ENCODE results near the gene RNF213.

- TF ChIP-seq CTCF (IDR thresholded peaks at IDR 0.05; ENCODE audit: low read depth, low read length), result no peak
- no peak for TF ChIP-seq POLR2A (IDR thresholded peaks at IDR 0.05; ENCODE audit: extremely low read depth, insufficient read length)
- TF ChIP-seq MYC (IDR thresholded peaks at IDR 0.05; ENCODE audit: low read depth, low read length), result no peak
- no peak for TF ChIP-seq MAX (IDR thresholded peaks at IDR 0.05; ENCODE audit: low read depth, low read length)
Measured at GRCh38 chr17:80262775-80263244, 2.2 kb downstream of the RNF213 start.

Data from NB4 (cell line).